ENCODE measurements around the gene A3GALT2.

Gene A3GALT2

GRCh38 chr1:33286451-33287185 is 34.3 kb downstream of the A3GALT2 start:
- no peak for DNase-seq (ENCODE audit: low read depth)
- H3K4me3 ChIP-seq (ENCODE audit: low read depth, low read length) = no peak overlapping the region
- no peak for TF ChIP-seq CTCF (IDR thresholded peaks at IDR 0.05; ENCODE audit: low read depth, low read length, missing control alignments)
- in situ Hi-C loops (cut with HindIII; ENCODE audit: low sequenced_read_pairs) = no loop called here

- in situ Hi-C loops (cut with HindIII; ENCODE audit: low sequenced_read_pairs) = no loop called here
- DNase-seq (ENCODE audit: low read depth) = no peak
- no peak for TF ChIP-seq CTCF (IDR thresholded peaks at IDR 0.05; ENCODE audit: low read depth, low read length, missing control alignments)
These were observed 36.8 kb downstream of the A3GALT2 start for GRCh38 chr1:33284049-33284448.

GRCh38 chr1:33282791-33283190 is 38.1 kb downstream of the A3GALT2 start:
- DNase-seq (ENCODE audit: low read depth) = no peak
- TF ChIP-seq CTCF (IDR thresholded peaks at IDR 0.05; ENCODE audit: low read depth, low read length, missing control alignments) = no peak
- in situ Hi-C loops (cut with HindIII; ENCODE audit: low sequenced_read_pairs) = no loop called here
- H3K4me3 ChIP-seq (ENCODE audit: low read depth, low read length) = no peak overlapping the region

More at GRCh38 chr1:33284049-33284448, 36.8 kb downstream of the A3GALT2 start:
- no peak overlapping the region for H3K4me3 ChIP-seq (ENCODE audit: low read depth, low read length)

- DNase-seq (ENCODE audit: low read depth) = no peak
- in situ Hi-C loops (cut with HindIII; ENCODE audit: low sequenced_read_pairs) = no loop called here
- no peak overlapping the region for H3K4me3 ChIP-seq (ENCODE audit: low read depth, low read length)
- no peak for TF ChIP-seq CTCF (IDR thresholded peaks at IDR 0.05; ENCODE audit: low read depth, low read length, missing control alignments)
These were observed 39.2 kb downstream of the A3GALT2 start for GRCh38 chr1:33281554-33282303.

GRCh38 chr1:33280091-33280661 is 40.7 kb downstream of the A3GALT2 start:
- in situ Hi-C loops (cut with HindIII; ENCODE audit: low sequenced_read_pairs) = no loop called here
- no peak overlapping the region for H3K4me3 ChIP-seq (ENCODE audit: low read depth, low read length)
- DNase-seq (ENCODE audit: low read depth) = no peak
- TF ChIP-seq CTCF (IDR thresholded peaks at IDR 0.05; ENCODE audit: low read depth, low read length, missing control alignments) = no peak

- no peak overlapping the region for H3K4me3 ChIP-seq (ENCODE audit: low read depth, low read length)
- no peak for TF ChIP-seq CTCF (IDR thresholded peaks at IDR 0.05; ENCODE audit: low read depth, low read length, missing control alignments)
- in situ Hi-C loops (cut with HindIII; ENCODE audit: low sequenced_read_pairs) = no loop called here
- no peak for DNase-seq (ENCODE audit: low read depth)
These were observed 43.3 kb downstream of the A3GALT2 start for GRCh38 chr1:33277488-33278084.

Data from astrocyte of the cerebellum (primary cell).